H9 (cell line): ENCODE measurements around the gene LYPD6. TPM values are rescaled to one million over a fixed set of nuclear protein-coding genes. Genes with fewer than 3 reads are reported as not detected.

Experiments used
- DNase-seq: peaks from one replicate; pipeline ENCODE4 v3.0.0-alpha.2; 2017
- H2AFZ ChIP-seq: one replicate; pipeline ENCODE4 v1.6.1; 2013; ENCODE audit warnings: mild to moderate bottlenecking, low read length, control low read depth, moderate library complexity
- H2AK5ac ChIP-seq: 2 replicates; pipeline ENCODE4 v1.6.1; 2013; ENCODE audit warnings: low read length, control low read depth, mixed read lengths; ENCODE audit not compliant: insufficient read length
- H2BK120ac ChIP-seq: one replicate; pipeline ENCODE4 v1.6.1; 2013; ENCODE audit warnings: low read depth, mild to moderate bottlenecking, low read length, control low read depth, inconsistent platforms; ENCODE audit not compliant: poor library complexity, severe bottlenecking
- H2BK12ac ChIP-seq: 2 replicates; pipeline ENCODE4 v1.6.1; 2013; ENCODE audit warnings: low read length, control low read depth, mixed read lengths, low read depth; ENCODE audit not compliant: insufficient read length
- H2BK15ac ChIP-seq: 2 replicates; pipeline ENCODE4 v1.6.1; 2013; ENCODE audit warnings: low read depth, low read length, control low read depth
- H2BK20ac ChIP-seq: one replicate; pipeline ENCODE4 v1.6.1; 2013; ENCODE audit warnings: low read depth, mild to moderate bottlenecking, low read length, control low read depth, inconsistent platforms; ENCODE audit not compliant: poor library complexity, severe bottlenecking
- H2BK5ac ChIP-seq: 2 replicates; pipeline ENCODE4 v1.6.1; 2013; ENCODE audit warnings: low read length, control low read depth, mixed read lengths; ENCODE audit not compliant: insufficient read length
- H3K14ac ChIP-seq: 2 replicates; pipeline ENCODE4 v1.6.1; 2013; ENCODE audit warnings: low read length, control low read depth; ENCODE audit not compliant: insufficient read depth
- H3K18ac ChIP-seq: 2 replicates; pipeline ENCODE4 v1.6.1; 2013; ENCODE audit warnings: low read depth, mild to moderate bottlenecking, mixed read lengths, low read length, control low read depth; ENCODE audit not compliant: insufficient read length
- H3K23ac ChIP-seq: 2 replicates; pipeline ENCODE4 v1.6.1; 2013; ENCODE audit warnings: low read length, control low read depth, mixed read lengths, low read depth; ENCODE audit not compliant: insufficient read length
- H3K23me2 ChIP-seq: 2 replicates; pipeline ENCODE4 v1.6.1; 2013; ENCODE audit warnings: low read depth, mild to moderate bottlenecking, mixed read lengths, low read length, control low read depth; ENCODE audit not compliant: insufficient read length, poor library complexity, severe bottlenecking
- H3K27ac ChIP-seq: 2 replicates; pipeline ENCODE4 v1.5.1; 2013; ENCODE audit warnings: low read length, control low read depth, mixed read lengths, low read depth; ENCODE audit not compliant: insufficient read length
- H3K27me3 ChIP-seq: 2 replicates; pipeline ENCODE4 v1.6.1; 2013; ENCODE audit warnings: low read length, control low read depth, inconsistent platforms; ENCODE audit not compliant: insufficient read depth
- H3K4ac ChIP-seq: 2 replicates; pipeline ENCODE4 v1.6.1; 2013; ENCODE audit warnings: low read depth, mild to moderate bottlenecking, control low read depth, inconsistent platforms, low read length, moderate library complexity
- H3K4me1 ChIP-seq: 2 replicates; pipeline ENCODE4 v1.6.1; 2013; ENCODE audit warnings: low read length, control low read depth, inconsistent platforms; ENCODE audit not compliant: insufficient read depth
- H3K4me2 ChIP-seq: 2 replicates; pipeline ENCODE4 v1.6.1; 2013; ENCODE audit warnings: low read length, control low read depth, mixed read lengths; ENCODE audit not compliant: insufficient read length, insufficient read depth
- H3K56ac ChIP-seq: 2 replicates; pipeline ENCODE4 v1.6.1; 2013; ENCODE audit warnings: low read depth, mild to moderate bottlenecking, mixed read lengths, low read length, control low read depth; ENCODE audit not compliant: insufficient read length
- H3K79me1 ChIP-seq: 2 replicates; pipeline ENCODE4 v1.6.1; 2013; ENCODE audit warnings: low read depth, mild to moderate bottlenecking, moderate library complexity, low read length, control low read depth, inconsistent platforms; ENCODE audit not compliant: insufficient read depth, poor library complexity, severe bottlenecking
- H3K79me2 ChIP-seq: 2 replicates; pipeline ENCODE4 v1.6.1; 2013; ENCODE audit warnings: low read length, control low read depth, inconsistent platforms; ENCODE audit not compliant: insufficient read depth
- H3K9ac ChIP-seq: 2 replicates; pipeline ENCODE4 v1.6.1; 2013; ENCODE audit warnings: low read length, control low read depth, mixed read lengths; ENCODE audit not compliant: insufficient read length; ENCODE audit errors: extremely low read depth
- H3K9me3 ChIP-seq: one replicate; pipeline ENCODE4 v1.6.1; 2013; ENCODE audit warnings: low read depth, low read length, inconsistent platforms; ENCODE audit not compliant: control insufficient read depth
- H3T11ph ChIP-seq: one replicate; pipeline ENCODE4 v1.6.1; 2013; ENCODE audit warnings: mild to moderate bottlenecking, low read length, control low read depth, inconsistent platforms
- H4K20me1 ChIP-seq: one replicate; pipeline ENCODE4 v1.6.1; 2013; ENCODE audit not compliant: control insufficient read depth, insufficient read length, insufficient read depth
- H4K5ac ChIP-seq: 2 replicates; pipeline ENCODE4 v1.6.1; 2013; ENCODE audit warnings: low read depth, mild to moderate bottlenecking, mixed read lengths, low read length, control low read depth; ENCODE audit not compliant: insufficient read length
- H4K8ac ChIP-seq: replicated peaks from 2 replicates; pipeline ENCODE4 v1.6.1; 2013; ENCODE audit warnings: low read length, control low read depth, mixed read lengths, low read depth; ENCODE audit not compliant: insufficient read length
- H4K91ac ChIP-seq: 2 replicates; pipeline ENCODE4 v1.6.1; 2013; ENCODE audit warnings: low read depth, mild to moderate bottlenecking, moderate library complexity, mixed read lengths, low read length, control low read depth; ENCODE audit not compliant: insufficient read length
- H3K27ac Mint-ChIP-seq, 3 experiments: 2 replicates in 2 of 3; 3 replicates in 1 of 3; pipeline ENCODE4 v1.8.0; 2020 to 2021; ENCODE audit warnings: mixed read lengths in 3 of 3, mild to moderate bottlenecking in 1 of 3, moderate library complexity in 1 of 3
- H3K27me3 Mint-ChIP-seq: 2 replicates; pipeline ENCODE4 v1.8.0; 2021; ENCODE audit warnings: low read depth, mild to moderate bottlenecking, moderate library complexity, mixed read lengths
- H3K36me3 Mint-ChIP-seq, 3 experiments: 2 replicates in 2 of 3; 3 replicates in 1 of 3; pipeline ENCODE4 v1.8.0; 2020 to 2021; ENCODE audit warnings: low read depth in 3 of 3, mixed read lengths in 3 of 3; ENCODE audit not compliant: insufficient read depth in 1 of 3
- H3K4me1 Mint-ChIP-seq, 2 experiments: 2 replicates each; pipeline ENCODE4 v1.8.0; 2020; ENCODE audit warnings: mixed read lengths in 2 of 2
- H3K4me3 Mint-ChIP-seq, 2 experiments: 2 replicates in 1 of 2; 3 replicates in 1 of 2; pipeline ENCODE4 v1.8.0; 2020 to 2021; ENCODE audit warnings: mild to moderate bottlenecking in 2 of 2, mixed read lengths in 2 of 2, moderate library complexity in 1 of 2
- H3K9me3 Mint-ChIP-seq, 2 experiments: 2 replicates in 1 of 2; 3 replicates in 1 of 2; pipeline ENCODE4 v1.8.0; 2020; ENCODE audit warnings: mild to moderate bottlenecking in 2 of 2, mixed read lengths in 2 of 2, moderate library complexity in 1 of 2
- WGBS: extraction: QIAGEN DNeasy Blood & Tissue Kit; methylation state at CpG from one replicate; pipeline ENCODE4 v1.1.7; 2013; ENCODE audit warnings: missing lambda C conversion rate, low lambda C conversion rate, mixed read lengths; ENCODE audit not compliant: insufficient read length; ENCODE audit errors: extremely low coverage; 5-methylcytosine and 5-hydroxymethylcytosine counted together
- total RNA-seq: library from RNA; stranded (reverse); gene quantifications from 2 replicates; pipeline ENCODE4 v1.2.1, GENCODE V29; 2021
- TF ChIP-seq, protein P1 (sequence below): fragments of 200-600 bp; sonication (generic); conservative IDR thresholded peaks from 3 replicates; pipeline ENCODE4 v1.8.0; 2021; ENCODE audit warnings: antibody characterized with exemption, mild to moderate bottlenecking

The LYPD6 gene
- total RNA-seq, 1 experiment from 2014 or later = 3.0 TPM

DNA sequence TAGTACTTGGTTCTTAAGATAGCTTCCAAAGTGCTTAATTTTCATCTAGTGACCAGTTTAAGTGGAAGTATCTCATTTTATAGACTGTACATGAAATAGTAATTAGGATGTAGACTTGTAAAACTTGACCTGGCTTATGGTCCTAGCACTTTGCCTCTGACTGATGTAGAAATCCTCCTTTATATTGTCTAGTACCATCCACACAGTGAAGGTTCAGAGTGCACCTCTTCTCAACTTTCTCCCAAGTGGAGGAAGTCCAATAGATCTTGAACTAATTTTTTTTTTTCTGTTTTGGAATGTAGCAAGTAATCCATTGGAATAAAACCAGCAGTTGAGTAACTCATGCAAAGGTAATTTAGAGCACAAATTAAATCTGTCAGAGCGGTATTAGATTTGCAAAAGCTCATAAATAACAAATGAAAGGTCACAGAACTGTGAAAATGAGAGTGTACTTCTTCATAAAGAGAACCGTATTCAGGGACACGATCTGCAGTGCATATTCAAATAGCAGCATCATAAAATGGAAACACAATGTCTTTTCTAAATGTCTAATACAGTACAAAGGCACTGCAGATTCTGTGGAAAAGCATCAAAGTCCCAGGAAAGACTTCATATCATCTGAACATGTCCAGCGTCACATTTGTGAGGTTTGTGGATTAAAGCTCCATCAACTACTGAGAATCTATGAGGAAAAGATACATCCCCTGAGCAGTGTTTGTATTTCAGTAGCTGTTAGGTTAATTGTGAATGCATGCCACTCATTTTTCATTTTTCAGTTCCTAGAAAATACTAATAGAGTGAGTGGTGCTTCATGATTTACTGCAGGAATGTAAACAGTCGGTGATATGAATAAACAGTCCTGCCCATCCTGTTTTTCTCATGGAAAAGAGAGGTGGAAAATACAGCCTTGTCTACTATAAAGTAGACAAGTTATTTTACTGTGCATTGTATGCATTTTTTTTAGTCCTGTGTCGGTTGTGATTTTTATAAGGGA lies 100.7 kb downstream of the LYPD6 start:
- Histone ChIP-seq H4K91ac (no peak overlapping the region), H4K20me1 (no peaks in the 10 kb centered on the region), H3K56ac (no peak overlapping the region), H3K79me1 (no peaks in the 10 kb centered on the region), H3K9ac (no peak overlapping the region), H3K27me3 (no peaks in the 10 kb centered on the region), H2BK20ac (no peak overlapping the region), H4K5ac (no peak overlapping the region), H3T11ph (no peak overlapping the region), H3K9me3 (no peaks in the 10 kb centered on the region), H2BK120ac (no peak overlapping the region), H3K23me2 (no peaks in the 10 kb centered on the region), H3K18ac (no peak overlapping the region), H2AFZ (no peak overlapping the region), H3K4ac (no peak overlapping the region), H3K4me2 (no peak overlapping the region), H3K27ac (no peak overlapping the region), H3K23ac (no peak overlapping the region), H3K79me2 (no peaks in the 10 kb centered on the region), H2BK5ac (no peak overlapping the region), H2BK12ac (no peak overlapping the region), H2BK15ac (no peak overlapping the region), H2AK5ac (no peak overlapping the region), H4K8ac (no peak overlapping the region), H3K4me1 (no peaks in the 10 kb centered on the region), H3K14ac (no peak overlapping the region)
- Mint-ChIP-seq H3K9me3 (no peaks in the 10 kb centered on the region), H3K4me3 (no peak overlapping the region), H3K27me3 (no peaks in the 10 kb centered on the region), H3K36me3 (no peaks in the 10 kb centered on the region), H3K4me1 (peaks cover 2 to 5% of the 10 kb centered on the region in 2 experiments; a peak in 1 of 4 replicates), H3K27ac (no peak overlapping the region)
- no peak for DNase-seq
- TF ChIP-seq, protein P1, sequence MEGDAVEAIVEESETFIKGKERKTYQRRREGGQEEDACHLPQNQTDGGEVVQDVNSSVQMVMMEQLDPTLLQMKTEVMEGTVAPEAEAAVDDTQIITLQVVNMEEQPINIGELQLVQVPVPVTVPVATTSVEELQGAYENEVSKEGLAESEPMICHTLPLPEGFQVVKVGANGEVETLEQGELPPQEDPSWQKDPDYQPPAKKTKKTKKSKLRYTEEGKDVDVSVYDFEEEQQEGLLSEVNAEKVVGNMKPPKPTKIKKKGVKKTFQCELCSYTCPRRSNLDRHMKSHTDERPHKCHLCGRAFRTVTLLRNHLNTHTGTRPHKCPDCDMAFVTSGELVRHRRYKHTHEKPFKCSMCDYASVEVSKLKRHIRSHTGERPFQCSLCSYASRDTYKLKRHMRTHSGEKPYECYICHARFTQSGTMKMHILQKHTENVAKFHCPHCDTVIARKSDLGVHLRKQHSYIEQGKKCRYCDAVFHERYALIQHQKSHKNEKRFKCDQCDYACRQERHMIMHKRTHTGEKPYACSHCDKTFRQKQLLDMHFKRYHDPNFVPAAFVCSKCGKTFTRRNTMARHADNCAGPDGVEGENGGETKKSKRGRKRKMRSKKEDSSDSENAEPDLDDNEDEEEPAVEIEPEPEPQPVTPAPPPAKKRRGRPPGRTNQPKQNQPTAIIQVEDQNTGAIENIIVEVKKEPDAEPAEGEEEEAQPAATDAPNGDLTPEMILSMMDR = no peak
- no CpG with 5 or more reads among the region's 6 CpGs for WGBS
